Pancreas (tissue), 10 donors: ENCODE measurements around the gene PHF21A. TPM values are rescaled to one million over a fixed set of nuclear protein-coding genes. Genes with fewer than 3 reads are reported as not detected.

Source experiments
- ATAC-seq, 4 donors: fragments of 200-7000 bp; cut with Tn5 transposase; one replicate each; pipeline versions ENCODE4 v1.8.0 to v1.9.1; 2020; ENCODE audit warnings: mild to moderate bottlenecking in 4 of 4, moderate library complexity in 4 of 4
- DNase-seq, 6 donors: peaks; one replicate each; pipeline ENCODE4 v3.0.0-alpha.2; 2020
- FAIRE-seq: peaks from 2 replicates; lab custom pipeline; 2012; peaks lifted over from hg19 to GRCh38; lab: Jason Lieb, UNC
- H3K27ac ChIP-seq, 4 donors: fragments of 200-600 bp; sonication (generic); 1 replicate in 3 of 4; 2 replicates in 1 of 4; pipeline versions ENCODE4 v1.5.0 to v1.8.0; 2020
- H3K27me3 ChIP-seq, 4 donors: fragments of 200-600 bp; one replicate each; pipeline ENCODE4 v1.8.0; 2021
- H3K36me3 ChIP-seq, 3 donors: fragments of 200-600 bp; sonication (generic) in 1 of 3; one replicate each; pipeline versions ENCODE4 v1.5.0 to v1.8.0; 2020 to 2021
- H3K4me1 ChIP-seq, 3 donors: fragments of 200-600 bp; one replicate each; pipeline ENCODE4 v1.8.0; 2021
- H3K4me3 ChIP-seq, 4 donors: fragments of 200-600 bp; sonication (generic) in 2 of 4; one replicate each; pipeline versions ENCODE4 v1.5.0 to v1.8.0; 2020 to 2021
- H3K9me3 ChIP-seq, 4 donors: fragments of 200-600 bp; one replicate each; pipeline ENCODE4 v1.8.0; 2021
- CTCF ChIP-seq, 4 donors: fragments of 200-600 bp; sonication (generic) in 3 of 4; IDR thresholded peaks; one replicate each; pipeline versions ENCODE4 v1.5.0 to v1.8.0; 2021; ENCODE audit warnings: antibody characterized with exemption in 4 of 4
- WGBS, 2 donors: extraction: QIAGEN DNeasy Blood & Tissue Kit; methylation state at CpG; one replicate each; pipeline ENCODE4 v1.1.7; 2013; 5-methylcytosine and 5-hydroxymethylcytosine counted together
- intact Hi-C, 3 donors: fragments of 100-400 bp; cut with DNase I; formaldehyde crosslinking; loops; one replicate each; pipeline versions ENCODE4 v1.11.1 to v1.14.2; 2022
- polyA plus RNA-seq, 2 donors: library from polyadenylated mRNA; stranded (reverse); fragments of 200-250 nt; gene quantifications; one replicate each; pipeline ENCODE4 v1.2.3, GENCODE V29; 2013
- total RNA-seq, 6 donors: library from RNA; stranded (reverse); fragmentation: NEBNext Ultra II Directional in 4 of 6; extraction: Animal tissue kit (Norgen Biotek cat#: 25700) in 4 of 6; gene quantifications; one replicate each; pipeline versions ENCODE4 v1.2.1 to v1.2.4, GENCODE V29; 2021 to 2023
- donor health status: healthy with polysubstance abuse.
- donor health status: DM: no; HTN: no; CAD: no; lungs with moderate emphysema.
- donor health status: DM: no; HTN: no; CAD: no.
- donor health status: control.
- donor health status: control.
- donor health status: Bipolar disorder and iron deficiency.
- donor health status: DM: yes; HTN: yes; CAD: no.
- donor health status: DM: no; HTN: no; CAD: no.
- donor health status: DM: no; HTN: no; CAD: no.
- donor health status: DM: yes; HTN: yes; CAD: no.

Gene PHF21A
- total and polyA plus RNA-seq, 8 donors: 11.4 to 30.3 (median 14.4) TPM

GRCh38 chr11:45960387-45961095 is 160.7 kb downstream of the PHF21A start:
- no peaks in the 10 kb centered on the region for H3K9me3 ChIP-seq
- H3K36me3 ChIP-seq: peaks cover 0 to 3% (median 0%) of the 10 kb centered on the region in 3 donors
- no peak for TF ChIP-seq CTCF (IDR thresholded peaks at IDR 0.05)
- intact Hi-C loops: no loop called here
- FAIRE-seq (no peak), DNase-seq (no peak), ATAC-seq (no peak)
- H3K4me3 ChIP-seq: no peak overlapping the region
- 78 to 83% methylated on average over 4 of the region's 4 CpGs for whole genome bisulfite sequencing, 2 donors
- H3K27me3 ChIP-seq: no peaks in the 10 kb centered on the region
- H3K4me1 ChIP-seq: no peaks in the 10 kb centered on the region
- H3K27ac ChIP-seq: no peak overlapping the region

- no peak for TF ChIP-seq CTCF (IDR thresholded peaks at IDR 0.05)
- H3K4me1 ChIP-seq: no peaks in the 10 kb centered on the region
- WGBS, 2 donors: 87 to 95% methylated on average over 1 of the region's 1 CpG
- intact Hi-C loops: no loop called here
- DNase-seq: no peak
- peaks cover 0 to 3% (median 0%) of the 10 kb centered on the region in 3 donors for H3K36me3 ChIP-seq
- no peak overlapping the region for H3K4me3 ChIP-seq
- no peak for FAIRE-seq
- H3K9me3 ChIP-seq: no peaks in the 10 kb centered on the region
- no peak for ATAC-seq
- no peaks in the 10 kb centered on the region for H3K27me3 ChIP-seq
- H3K27ac ChIP-seq: no peak overlapping the region
These were observed 161.4 kb downstream of the PHF21A start for GRCh38 chr11:45959851-45960250.

- FAIRE-seq: no peak
- no peak for TF ChIP-seq CTCF (IDR thresholded peaks at IDR 0.05)
- peaks cover 0 to 27% (median under 1%) of the 10 kb centered on the region in 3 donors for H3K36me3 ChIP-seq
- H3K4me1 ChIP-seq: peaks cover 0 to 9% (median 2%) of the 10 kb centered on the region in 3 donors
- intact Hi-C loops: no loop called here
- no peak for DNase-seq
- H3K27me3 ChIP-seq: no peaks in the 10 kb centered on the region
- H3K4me3 ChIP-seq: no peak overlapping the region
- 90 to 95% methylated on average over 1 of the region's 1 CpG for WGBS, 2 donors
- no peak overlapping the region for H3K27ac ChIP-seq
- no peaks in the 10 kb centered on the region for H3K9me3 ChIP-seq
- ATAC-seq: peak in 2 of 4 donors; percentile 31 to 60
These were observed 171.3 kb downstream of the PHF21A start for GRCh38 chr11:45949992-45950407.

- Histone ChIP-seq H3K4me3 (no peak overlapping the region), H3K36me3 (peaks cover 0 to 27% (median 4%) of the 10 kb centered on the region in 3 donors), H3K9me3 (no peaks in the 10 kb centered on the region), H3K27ac (no peak overlapping the region), H3K4me1 (peaks cover 0 to 9% (median 3%) of the 10 kb centered on the region in 3 donors), H3K27me3 (no peaks in the 10 kb centered on the region)
- TF ChIP-seq CTCF (IDR thresholded peaks at IDR 0.05): no peak
- WGBS, 2 donors: 95 to 97% methylated on average over 3 of the region's 3 CpGs
- ATAC-seq (peak in 2 of 4 donors; percentile 64 to 68), DNase-seq (no peak), FAIRE-seq (no peak)
- intact Hi-C loops: no loop called here
These were observed 172.9 kb downstream of the PHF21A start for GRCh38 chr11:45948356-45948755.

- DNase-seq (no peak), FAIRE-seq (no peak), ATAC-seq (no peak)
- Histone ChIP-seq H3K9me3 (no peaks in the 10 kb centered on the region), H3K4me3 (no peak overlapping the region), H3K36me3 (peaks cover 0 to 27% (median 4%) of the 10 kb centered on the region in 3 donors), H3K4me1 (peaks cover 0 to 9% (median 3%) of the 10 kb centered on the region in 3 donors), H3K27ac (no peak overlapping the region), H3K27me3 (no peaks in the 10 kb centered on the region)
- 100% methylated on average over 1 of the region's 1 CpG for WGBS, 2 donors
- intact Hi-C loops: no loop called here
- no peak for TF ChIP-seq CTCF (IDR thresholded peaks at IDR 0.05)
These were observed 173.4 kb downstream of the PHF21A start for GRCh38 chr11:45947885-45948284.
